AML-193 (cell line): ENCODE measurements around the gene GOLGA6A.

Experiments used
- DNase-seq, 2 experiments: peaks; one replicate each; lab custom pipeline; 2025; lab: John Stamatoyannopoulos, UW

The GOLGA6A gene

DNA sequence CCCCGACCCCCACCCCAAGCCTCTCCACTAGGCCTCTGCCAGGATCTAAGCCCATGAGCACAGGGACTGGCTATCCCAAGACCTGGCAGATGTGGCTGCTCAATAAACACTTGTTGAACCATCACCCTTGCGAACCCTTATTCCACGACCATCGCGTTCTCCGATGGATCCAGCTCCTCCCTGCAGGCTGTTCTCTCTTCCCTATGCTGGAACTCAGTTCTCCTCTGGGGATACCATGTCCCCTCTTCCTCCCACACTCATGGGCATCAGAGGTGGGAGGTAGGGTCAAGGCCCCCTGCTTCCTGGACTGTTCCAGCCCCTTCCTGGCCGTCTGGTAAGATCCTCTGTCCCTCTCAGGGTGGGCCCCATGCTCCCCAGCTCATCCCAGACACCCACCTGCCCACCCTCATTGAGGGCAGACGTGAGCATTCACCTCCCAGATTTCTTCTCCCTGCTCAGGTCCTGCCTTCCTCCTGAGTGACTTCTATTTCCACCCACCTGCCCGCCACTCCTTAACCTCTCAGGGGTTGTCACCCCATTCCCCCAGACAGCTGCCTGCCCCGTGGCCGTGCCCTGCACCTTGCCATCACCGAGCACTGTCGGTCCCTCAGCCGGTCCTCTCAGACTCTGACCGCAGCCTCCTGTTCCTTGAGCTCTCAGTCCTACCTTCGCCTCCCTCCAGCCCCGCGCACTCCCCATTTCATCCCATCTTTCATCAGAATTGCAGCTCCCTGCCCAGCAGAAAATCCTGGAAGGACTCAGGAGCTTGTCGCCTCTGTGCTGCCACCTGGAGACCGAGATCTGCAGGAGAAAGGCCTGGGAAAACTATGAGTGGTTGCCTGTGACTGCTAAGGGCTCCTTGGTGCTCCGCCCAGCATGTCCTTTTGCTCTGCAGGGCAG lies 45.8 kb downstream of the GOLGA6A start:
- DNase-seq: no peak

DNA sequence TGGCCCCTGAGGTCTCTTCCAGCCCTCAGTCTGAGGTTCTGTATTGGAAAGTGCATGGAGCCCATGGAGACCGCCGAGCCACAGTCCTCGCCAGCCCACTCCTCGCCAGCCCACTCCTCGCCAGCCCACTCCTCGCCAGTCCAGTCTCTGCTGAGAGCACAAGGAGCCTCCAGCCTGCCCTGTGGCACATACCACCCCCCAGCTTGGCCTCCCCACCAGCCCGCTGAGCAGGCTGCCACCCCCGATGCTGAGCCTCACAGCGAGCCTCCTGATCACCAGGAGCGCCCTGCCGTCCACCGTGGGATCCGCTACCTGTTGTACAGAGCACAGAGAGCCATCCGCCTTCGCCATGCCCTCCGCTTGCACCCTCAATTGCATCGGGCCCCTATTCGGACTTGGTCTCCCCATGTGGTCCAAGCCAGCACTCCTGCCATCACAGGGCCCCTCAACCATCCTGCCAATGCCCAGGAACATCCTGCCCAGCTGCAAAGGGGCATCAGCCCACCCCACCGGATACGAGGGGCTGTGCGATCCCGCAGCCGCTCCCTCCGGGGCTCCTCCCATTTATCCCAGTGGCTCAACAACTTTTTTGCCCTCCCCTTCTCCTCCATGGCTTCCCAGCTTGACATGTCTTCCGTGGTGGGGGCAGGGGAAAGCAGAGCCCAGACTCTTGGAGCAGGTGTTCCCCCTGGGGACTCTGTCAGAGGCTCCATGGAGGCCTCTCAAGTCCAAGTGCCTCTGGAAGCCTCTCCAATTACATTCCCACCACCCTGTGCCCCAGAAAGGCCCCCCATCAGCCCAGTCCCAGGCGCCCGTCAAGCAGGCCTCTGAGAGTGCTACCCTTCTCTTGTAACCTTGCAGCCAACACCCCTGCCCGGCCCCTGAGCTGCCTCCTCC lies 47.0 kb downstream of the GOLGA6A start:
- DNase-seq: no peak

DNA sequence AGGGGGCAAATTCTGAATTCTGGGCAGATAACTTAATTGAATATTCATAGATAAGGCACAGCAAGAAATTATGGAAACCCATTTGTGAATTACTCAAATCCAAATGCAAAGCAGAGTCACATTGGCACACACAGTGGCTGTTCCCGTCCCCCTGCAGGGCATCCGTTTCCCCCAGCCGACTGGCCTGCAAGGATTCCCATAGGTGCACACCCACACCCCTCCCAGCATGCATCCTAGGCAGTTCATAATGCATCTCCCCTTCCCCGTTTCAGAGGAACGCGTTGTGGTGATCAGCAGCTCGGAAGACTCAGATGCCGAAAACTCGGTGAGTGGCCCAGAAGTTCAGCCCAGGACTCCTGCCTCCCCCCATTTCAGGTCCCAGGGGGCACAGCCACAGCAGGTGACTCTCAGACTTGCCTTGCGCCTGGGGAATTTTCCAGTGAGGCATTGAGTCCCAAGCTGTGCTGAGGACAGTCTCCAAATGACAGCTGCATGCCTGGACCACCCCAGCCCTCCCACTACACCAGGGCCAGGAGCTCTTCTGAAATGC lies 48.1 kb downstream of the GOLGA6A start:
- no peak for DNase-seq

DNA sequence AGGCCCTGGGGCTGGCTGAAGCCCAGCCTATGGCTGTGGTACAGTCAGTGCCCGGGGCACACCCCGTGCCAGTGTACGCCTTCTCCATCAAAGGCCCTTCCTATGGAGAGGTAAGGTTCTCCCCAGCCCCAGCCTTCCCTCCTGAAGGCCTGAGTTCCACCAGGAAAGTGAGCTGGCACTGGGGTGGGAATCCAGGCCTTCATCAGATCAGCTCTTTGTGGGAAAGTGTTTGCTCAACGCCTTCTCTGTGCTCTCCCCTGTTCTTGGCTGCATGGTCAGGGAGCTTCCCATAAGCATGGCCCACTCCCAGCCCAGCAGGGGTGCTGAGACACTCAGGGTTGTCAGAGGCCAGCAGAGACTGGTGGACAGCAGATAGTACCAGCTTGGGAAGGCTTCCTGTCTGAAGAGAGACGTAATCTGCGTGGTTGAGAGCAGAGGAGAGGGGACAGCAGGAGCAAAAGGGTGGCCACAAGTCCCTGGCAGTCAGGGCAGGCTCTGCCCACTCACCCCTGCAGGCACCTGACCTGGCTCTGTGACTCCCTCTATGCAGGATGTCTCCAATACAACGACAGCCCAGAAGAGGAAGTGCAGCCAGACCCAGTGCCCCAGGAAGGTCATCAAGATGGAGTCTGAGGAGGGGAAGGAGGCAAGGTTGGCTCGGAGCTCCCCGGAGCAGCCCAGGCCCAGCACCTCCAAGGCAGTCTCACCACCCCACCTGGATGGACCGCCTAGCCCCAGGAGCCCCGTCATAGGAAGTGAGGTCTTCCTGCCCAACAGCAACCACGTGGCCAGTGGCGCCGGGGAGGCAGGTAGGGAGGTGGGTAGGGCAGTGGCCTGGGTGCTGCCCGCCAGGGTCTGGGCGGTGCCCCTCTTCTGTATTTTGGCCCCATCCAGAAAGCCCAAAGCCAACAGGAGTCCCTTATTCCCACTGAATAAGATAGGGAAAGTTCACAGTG lies 49.5 kb downstream of the GOLGA6A start:
- no peak for DNase-seq

DNA sequence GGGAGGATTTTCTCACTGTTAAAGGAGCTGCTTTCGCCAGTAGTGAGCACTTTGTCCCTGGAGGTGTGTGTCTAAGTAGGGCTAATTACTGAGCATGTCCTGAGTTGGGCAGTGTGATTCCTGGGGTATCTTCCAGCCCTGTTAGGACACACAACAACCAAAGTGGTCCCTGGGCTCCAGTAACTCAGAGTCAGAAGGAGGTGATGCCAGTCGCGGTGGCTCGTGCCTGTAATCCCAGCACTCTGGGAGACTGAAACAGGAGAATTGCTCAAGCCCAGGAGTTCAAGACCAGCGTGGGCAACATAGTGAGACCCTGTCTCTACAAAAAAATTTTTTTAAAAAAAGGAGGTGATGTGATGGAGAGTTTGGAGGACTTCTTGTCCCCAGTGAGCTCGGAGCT lies 50.3 kb downstream of the GOLGA6A start:
- DNase-seq: no peak

DNA sequence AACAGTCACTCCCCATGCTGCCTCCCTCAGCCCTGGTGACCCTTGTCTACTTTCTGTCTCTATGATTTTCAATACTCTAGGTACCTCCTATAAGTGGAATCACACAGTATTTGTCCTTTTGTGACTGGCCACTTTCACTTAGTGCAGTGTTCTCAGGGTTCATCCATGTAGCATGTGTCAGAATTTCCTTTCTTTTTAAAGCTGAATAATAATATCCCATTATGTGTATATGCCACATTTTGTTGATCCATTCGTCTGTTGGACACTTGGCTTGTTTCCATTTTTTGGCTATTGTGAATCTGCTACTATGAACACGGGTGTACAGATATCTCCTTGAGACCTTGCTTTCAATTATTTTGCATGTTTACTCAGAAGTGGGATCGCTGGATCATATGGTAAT lies 53.7 kb downstream of the GOLGA6A start:
- DNase-seq: no peak

DNA sequence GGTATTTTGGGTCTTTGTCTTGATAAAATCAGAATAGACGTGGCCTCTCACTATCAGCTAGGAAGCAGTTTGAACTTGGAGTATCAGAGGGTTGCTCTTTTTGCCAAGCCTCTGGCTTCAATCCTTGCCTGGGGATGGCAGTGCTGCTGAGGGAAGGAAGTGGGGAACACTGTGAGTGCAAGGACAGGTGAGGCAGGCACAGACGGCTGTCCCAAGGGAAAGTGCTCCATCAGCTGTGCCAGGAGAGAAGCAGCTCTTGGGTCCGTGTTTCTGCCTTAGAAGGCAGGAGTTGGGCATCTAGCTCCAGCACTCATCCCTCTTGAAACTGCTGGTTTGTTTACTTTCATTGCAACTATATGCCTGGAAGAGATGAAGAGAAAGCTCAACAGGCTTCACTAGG lies 54.7 kb downstream of the GOLGA6A start:
- DNase-seq: no peak

DNA sequence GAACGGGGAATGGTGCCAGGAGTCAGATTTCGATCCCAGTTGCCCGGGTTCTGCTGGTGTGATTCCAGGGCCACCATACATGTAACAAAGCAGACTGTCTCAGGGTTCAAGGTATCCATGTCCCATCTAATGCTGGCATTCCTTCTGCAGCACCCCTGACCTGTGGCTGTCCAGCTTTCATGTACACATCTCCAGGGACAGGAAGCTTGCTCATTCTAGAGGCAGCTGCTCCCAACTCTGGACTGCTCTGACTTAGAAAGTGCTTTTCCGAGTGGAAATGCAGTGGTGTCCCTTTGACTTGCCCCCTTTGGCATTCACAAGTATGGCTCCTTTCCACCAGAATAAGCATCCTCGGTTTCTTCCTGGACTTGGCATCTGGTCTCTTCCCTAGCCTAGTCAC lies 56.9 kb downstream of the GOLGA6A start:
- DNase-seq: no peak

DNA sequence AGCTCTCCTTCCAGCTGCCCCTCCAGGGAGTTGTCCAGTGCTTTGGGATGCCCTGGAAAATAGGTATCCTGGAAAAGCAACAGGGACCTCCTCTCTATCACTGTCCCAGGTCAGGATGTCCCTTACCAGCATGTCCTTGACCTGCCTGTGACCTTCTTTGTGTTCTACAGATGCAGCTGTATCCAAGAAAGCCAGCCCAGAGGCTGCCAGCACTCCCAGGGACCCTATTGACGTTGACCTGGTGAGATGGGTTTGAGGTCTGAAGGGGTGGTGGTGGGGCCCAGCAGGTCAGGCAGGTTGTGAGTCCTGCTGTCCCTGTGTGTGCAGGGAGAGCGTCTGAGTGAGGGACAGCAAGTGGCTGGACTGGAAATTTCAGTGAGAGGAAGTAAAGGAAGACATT lies 57.7 kb downstream of the GOLGA6A start:
- DNase-seq: no peak

DNA sequence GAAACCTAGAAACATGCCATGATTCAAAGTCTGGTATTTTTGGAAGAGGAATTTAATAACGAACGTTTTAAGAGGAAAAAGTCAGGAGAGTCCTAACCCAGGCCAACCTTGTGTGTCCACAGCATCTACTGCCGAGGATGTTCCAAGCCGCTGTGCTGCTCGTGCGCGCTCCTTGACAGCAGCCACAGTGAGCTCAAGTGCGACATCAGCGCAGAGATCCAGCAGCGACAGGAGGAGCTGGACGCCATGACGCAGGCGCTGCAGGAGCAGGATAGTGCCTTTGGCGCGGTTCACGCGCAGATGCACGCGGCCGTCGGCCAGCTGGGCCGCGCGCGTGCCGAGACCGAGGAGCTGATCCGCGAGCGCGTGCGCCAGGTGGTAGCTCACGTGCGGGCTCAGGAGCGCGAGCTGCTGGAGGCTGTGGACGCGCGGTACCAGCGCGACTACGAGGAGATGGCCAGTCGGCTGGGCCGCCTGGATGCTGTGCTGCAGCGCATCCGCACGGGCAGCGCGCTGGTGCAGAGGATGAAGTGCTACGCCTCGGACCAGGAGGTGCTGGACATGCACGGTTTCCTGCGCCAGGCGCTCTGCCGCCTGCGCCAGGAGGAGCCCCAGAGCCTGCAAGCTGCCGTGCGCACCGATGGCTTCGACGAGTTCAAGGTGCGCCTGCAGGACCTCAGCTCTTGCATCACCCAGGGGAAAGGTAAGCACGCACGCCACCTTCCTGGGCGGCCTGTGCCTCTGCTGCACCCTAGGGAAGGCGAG lies 59.5 kb downstream of the GOLGA6A start:
- DNase-seq: no peak
